ENCODE results near the gene RAD51.

RAD51 gene

DNA sequence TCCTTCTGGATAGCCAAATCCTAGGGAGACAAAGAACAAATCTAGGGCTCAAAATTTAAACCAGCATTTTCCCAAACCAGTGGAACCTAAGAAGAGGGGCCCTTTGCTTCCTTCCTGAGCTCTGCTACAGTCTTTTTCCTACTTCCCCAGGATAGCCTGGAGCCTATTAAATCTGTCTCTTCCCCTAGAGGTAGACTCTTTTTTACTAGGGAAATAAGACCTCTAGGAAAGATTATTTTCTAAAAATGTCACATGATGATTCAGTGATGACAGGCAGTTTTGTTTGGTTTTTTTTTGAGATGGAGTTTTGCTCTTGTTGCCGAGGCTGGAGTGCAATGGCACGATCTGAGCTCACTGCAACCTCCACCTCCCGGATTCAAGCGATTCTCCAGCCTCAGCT, 41.6 kb downstream of the RAD51 start:
- no peaks in the 10 kb centered on the region for H4K20me1 ChIP-seq (ENCODE audit: insufficient read depth)
- H2AFZ ChIP-seq (ENCODE audit: low read depth): no peak overlapping the region
- H3K27ac ChIP-seq: peak overlapping the region; percentile 28; the same call in 1 of the 2 replicates
- no peaks in the 10 kb centered on the region; the same call in 1 of the 2 replicates for H3K79me2 ChIP-seq (ENCODE audit: insufficient read depth, low read depth)
- H3K27me3 ChIP-seq (ENCODE audit: insufficient read depth, low read depth): no peaks in the 10 kb centered on the region
- H3K4me2 ChIP-seq: peak overlapping the region; percentile 21; the same call in 1 of the 2 replicates
- no peak overlapping the region for H3K4me3 ChIP-seq (IDR thresholded peaks at IDR 0.05; ENCODE audit: insufficient read depth, low read depth, low read length)
- no peak overlapping the region for H3K9ac ChIP-seq
- TF ChIP-seq, protein P1, sequence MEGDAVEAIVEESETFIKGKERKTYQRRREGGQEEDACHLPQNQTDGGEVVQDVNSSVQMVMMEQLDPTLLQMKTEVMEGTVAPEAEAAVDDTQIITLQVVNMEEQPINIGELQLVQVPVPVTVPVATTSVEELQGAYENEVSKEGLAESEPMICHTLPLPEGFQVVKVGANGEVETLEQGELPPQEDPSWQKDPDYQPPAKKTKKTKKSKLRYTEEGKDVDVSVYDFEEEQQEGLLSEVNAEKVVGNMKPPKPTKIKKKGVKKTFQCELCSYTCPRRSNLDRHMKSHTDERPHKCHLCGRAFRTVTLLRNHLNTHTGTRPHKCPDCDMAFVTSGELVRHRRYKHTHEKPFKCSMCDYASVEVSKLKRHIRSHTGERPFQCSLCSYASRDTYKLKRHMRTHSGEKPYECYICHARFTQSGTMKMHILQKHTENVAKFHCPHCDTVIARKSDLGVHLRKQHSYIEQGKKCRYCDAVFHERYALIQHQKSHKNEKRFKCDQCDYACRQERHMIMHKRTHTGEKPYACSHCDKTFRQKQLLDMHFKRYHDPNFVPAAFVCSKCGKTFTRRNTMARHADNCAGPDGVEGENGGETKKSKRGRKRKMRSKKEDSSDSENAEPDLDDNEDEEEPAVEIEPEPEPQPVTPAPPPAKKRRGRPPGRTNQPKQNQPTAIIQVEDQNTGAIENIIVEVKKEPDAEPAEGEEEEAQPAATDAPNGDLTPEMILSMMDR (conservative IDR thresholded peaks at IDR 0.05; ENCODE audit: low read depth, low read length): no peak
- H3K36me3 ChIP-seq (ENCODE audit: insufficient read depth): peaks cover 9% of the 10 kb centered on the region; the same call in 1 of the 2 replicates
- peaks cover 99% of the 10 kb centered on the region for H3K4me1 ChIP-seq (ENCODE audit: low read depth, poor library complexity, severe bottlenecking)

DNA sequence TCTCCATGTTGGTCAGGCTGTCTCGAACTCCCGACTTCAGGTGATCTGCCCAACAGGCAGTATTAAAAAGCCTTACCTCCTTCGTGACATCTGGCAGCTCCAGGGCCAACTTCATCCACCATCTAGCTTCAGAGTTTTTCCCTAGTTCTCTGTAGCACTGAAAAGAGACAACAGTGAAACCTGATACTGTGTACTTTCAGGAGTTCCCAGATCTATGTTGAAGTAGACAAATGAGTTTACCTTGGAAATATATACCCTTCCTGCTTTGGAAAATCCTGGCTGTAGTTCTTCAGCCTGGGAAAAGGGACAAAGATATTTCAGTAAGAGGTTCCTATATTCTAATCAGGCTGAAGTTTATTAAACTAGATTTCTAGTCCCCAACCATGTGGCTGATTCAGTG, 42.1 kb downstream of the RAD51 start:
- Histone ChIP-seq H3K36me3 (ENCODE audit: insufficient read depth) (peaks cover 9% of the 10 kb centered on the region; the same call in 1 of the 2 replicates), H3K27ac (peak overlapping the region; percentile 28; the same call in 1 of the 2 replicates), H3K4me3 (IDR thresholded peaks at IDR 0.05; ENCODE audit: insufficient read depth, low read depth, low read length) (no peak overlapping the region), H3K4me1 (ENCODE audit: low read depth, poor library complexity, severe bottlenecking) (peaks cover 99% of the 10 kb centered on the region), H3K9ac (no peak overlapping the region), H3K4me2 (peak overlapping the region; percentile 5; the same call in 1 of the 2 replicates), H3K79me2 (ENCODE audit: insufficient read depth, low read depth) (no peaks in the 10 kb centered on the region; the same call in 1 of the 2 replicates), H3K27me3 (ENCODE audit: insufficient read depth, low read depth) (no peaks in the 10 kb centered on the region), H4K20me1 (ENCODE audit: insufficient read depth) (no peaks in the 10 kb centered on the region), H2AFZ (ENCODE audit: low read depth) (no peak overlapping the region)
- TF ChIP-seq, protein P1 (conservative IDR thresholded peaks at IDR 0.05; ENCODE audit: low read depth, low read length): no peak

DNA sequence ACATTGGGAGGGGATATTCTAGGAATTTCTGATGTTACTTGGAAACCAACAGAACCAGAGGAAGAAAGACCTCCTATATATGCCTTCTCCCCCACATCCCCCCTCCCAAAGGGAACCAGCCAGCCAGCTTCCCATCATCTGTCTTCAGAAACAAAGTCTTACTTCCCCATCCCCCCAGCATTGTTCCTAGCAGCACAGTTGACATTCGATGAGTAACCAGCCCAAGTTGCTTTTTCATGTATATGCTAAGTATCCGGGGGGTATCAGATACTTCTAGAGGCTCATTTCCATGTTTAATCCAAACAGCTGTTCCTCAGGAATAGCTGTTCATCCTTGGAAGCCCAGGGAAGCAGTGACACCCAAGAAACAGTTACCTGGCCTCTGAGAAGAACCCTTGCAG, 44.1 kb downstream of the RAD51 start:
- Histone ChIP-seq H3K4me3 (IDR thresholded peaks at IDR 0.05; ENCODE audit: insufficient read depth, low read depth, low read length) (no peak overlapping the region), H3K27ac (no peak overlapping the region; the same call in 1 of the 2 replicates), H3K9ac (no peak overlapping the region), H3K79me2 (ENCODE audit: insufficient read depth, low read depth) (no peaks in the 10 kb centered on the region; the same call in 1 of the 2 replicates), H3K4me1 (ENCODE audit: low read depth, poor library complexity, severe bottlenecking) (peaks cover 100% of the 10 kb centered on the region), H3K27me3 (ENCODE audit: insufficient read depth, low read depth) (no peaks in the 10 kb centered on the region), H3K4me2 (no peak overlapping the region; the same call in 1 of the 2 replicates), H2AFZ (ENCODE audit: low read depth) (no peak overlapping the region), H4K20me1 (ENCODE audit: insufficient read depth) (no peaks in the 10 kb centered on the region), H3K36me3 (ENCODE audit: insufficient read depth) (peaks cover 9% of the 10 kb centered on the region; the same call in 1 of the 2 replicates)
- TF ChIP-seq, protein P1 (conservative IDR thresholded peaks at IDR 0.05; ENCODE audit: low read depth, low read length): no peak

DNA sequence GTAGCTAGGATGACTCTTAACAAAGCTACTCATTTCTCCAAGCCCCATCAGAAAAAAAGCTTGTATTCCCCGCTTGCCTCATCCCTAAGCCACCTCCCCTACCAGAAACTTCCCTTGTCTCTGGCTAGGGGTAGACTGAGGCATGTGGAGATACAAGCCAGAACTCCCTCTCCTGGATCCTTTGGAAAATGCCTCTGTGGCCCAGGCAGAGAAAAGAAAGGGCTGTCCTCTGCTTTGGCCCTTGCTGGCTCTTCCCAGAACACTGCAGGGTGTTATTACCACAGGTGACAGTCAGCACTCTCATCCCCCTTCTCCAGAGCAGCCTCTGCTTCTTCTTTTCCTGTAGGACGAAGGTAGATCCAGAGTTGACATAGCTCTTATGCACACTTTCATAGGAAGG, 44.9 kb downstream of the RAD51 start:
- H3K4me2 ChIP-seq: no peak overlapping the region
- peaks cover 8% of the 10 kb centered on the region; the same call in 1 of the 2 replicates for H3K36me3 ChIP-seq (ENCODE audit: insufficient read depth)
- TF ChIP-seq, protein P1 (conservative IDR thresholded peaks at IDR 0.05; ENCODE audit: low read depth, low read length): no peak
- no peak overlapping the region for H3K9ac ChIP-seq
- no peaks in the 10 kb centered on the region for H3K79me2 ChIP-seq (ENCODE audit: insufficient read depth, low read depth)
- H2AFZ ChIP-seq (ENCODE audit: low read depth): no peak overlapping the region
- H3K27me3 ChIP-seq (ENCODE audit: insufficient read depth, low read depth): no peaks in the 10 kb centered on the region
- no peak overlapping the region; the same call in 1 of the 2 replicates for H3K27ac ChIP-seq
- no peak overlapping the region for H3K4me3 ChIP-seq (IDR thresholded peaks at IDR 0.05; ENCODE audit: insufficient read depth, low read depth, low read length)
- peaks cover 100% of the 10 kb centered on the region for H3K4me1 ChIP-seq (ENCODE audit: low read depth, poor library complexity, severe bottlenecking)
- H4K20me1 ChIP-seq (ENCODE audit: insufficient read depth): no peaks in the 10 kb centered on the region
